Measurements from ENCODE around the gene TBXAS1. TPM values are rescaled to one million over a fixed set of nuclear protein-coding genes. Genes with fewer than 3 reads are reported as not detected.

TBXAS1 gene
- total RNA-seq, 1 donor from 2014 or later: not detected

- Mint-ChIP-seq H3K4me3 (ENCODE audit: unreplicated experiment) (no peak overlapping the region), H3K9me3 (ENCODE audit: unreplicated experiment) (no peaks in the 10 kb centered on the region), H3K4me1 (ENCODE audit: low read depth, unreplicated experiment) (no peaks in the 10 kb centered on the region), H3K36me3 (ENCODE audit: unreplicated experiment) (no peaks in the 10 kb centered on the region), H3K27me3 (ENCODE audit: unreplicated experiment) (peaks cover 2% of the 10 kb centered on the region), H3K27ac (ENCODE audit: unreplicated experiment) (no peak overlapping the region)
- no peak for TF ChIP-seq CTCF (IDR thresholded peaks at IDR 0.05; ENCODE audit: partially characterized antibody, unreplicated experiment)
- no peak for DNase-seq
These were observed 37.2 kb downstream of the TBXAS1 start for GRCh38 chr7:139866047-139866837.

- TF ChIP-seq CTCF (IDR thresholded peaks at IDR 0.05; ENCODE audit: partially characterized antibody, unreplicated experiment): no peak
These were observed 38.8 kb downstream of the TBXAS1 start for GRCh38 chr7:139867847-139868246.

GRCh38 chr7:139869886-139870285 lies 40.8 kb downstream of the TBXAS1 start:
- no peak overlapping the region for H3K4me3 Mint-ChIP-seq (ENCODE audit: unreplicated experiment)
- TF ChIP-seq CTCF (IDR thresholded peaks at IDR 0.05; ENCODE audit: partially characterized antibody, unreplicated experiment): no peak
- H3K9me3 Mint-ChIP-seq (ENCODE audit: unreplicated experiment): peaks cover 2% of the 10 kb centered on the region
- H3K27ac Mint-ChIP-seq (ENCODE audit: unreplicated experiment): no peak overlapping the region
- no peak for DNase-seq
- peaks cover 2% of the 10 kb centered on the region for H3K27me3 Mint-ChIP-seq (ENCODE audit: unreplicated experiment)
- H3K36me3 Mint-ChIP-seq (ENCODE audit: unreplicated experiment): no peaks in the 10 kb centered on the region
- H3K4me1 Mint-ChIP-seq (ENCODE audit: low read depth, unreplicated experiment): peaks cover 3% of the 10 kb centered on the region

More at GRCh38 chr7:139867847-139868246, 38.8 kb downstream of the TBXAS1 start:
- Mint-ChIP-seq H3K9me3 (ENCODE audit: unreplicated experiment) (no peaks in the 10 kb centered on the region), H3K27me3 (ENCODE audit: unreplicated experiment) (peaks cover 2% of the 10 kb centered on the region), H3K4me3 (ENCODE audit: unreplicated experiment) (no peak overlapping the region), H3K36me3 (ENCODE audit: unreplicated experiment) (no peaks in the 10 kb centered on the region), H3K4me1 (ENCODE audit: low read depth, unreplicated experiment) (peaks cover 3% of the 10 kb centered on the region), H3K27ac (ENCODE audit: unreplicated experiment) (no peak overlapping the region)
- no peak for DNase-seq

- H3K4me3 Mint-ChIP-seq (ENCODE audit: unreplicated experiment): no peak overlapping the region
- no peak for DNase-seq
- H3K27me3 Mint-ChIP-seq (ENCODE audit: unreplicated experiment): peaks cover under 1% of the 10 kb centered on the region
- TF ChIP-seq CTCF (IDR thresholded peaks at IDR 0.05; ENCODE audit: partially characterized antibody, unreplicated experiment): no peak
- H3K4me1 Mint-ChIP-seq (ENCODE audit: low read depth, unreplicated experiment): peaks cover 3% of the 10 kb centered on the region
- H3K27ac Mint-ChIP-seq (ENCODE audit: unreplicated experiment): no peak overlapping the region
- no peaks in the 10 kb centered on the region for H3K36me3 Mint-ChIP-seq (ENCODE audit: unreplicated experiment)
- H3K9me3 Mint-ChIP-seq (ENCODE audit: unreplicated experiment): peaks cover 2% of the 10 kb centered on the region
These were observed 41.3 kb downstream of the TBXAS1 start for GRCh38 chr7:139870380-139870779.

GRCh38 chr7:139871331-139871730 lies 42.3 kb downstream of the TBXAS1 start:
- DNase-seq: no peak
- no peak for TF ChIP-seq CTCF (IDR thresholded peaks at IDR 0.05; ENCODE audit: partially characterized antibody, unreplicated experiment)
- H3K27me3 Mint-ChIP-seq (ENCODE audit: unreplicated experiment): no peaks in the 10 kb centered on the region
- no peak overlapping the region for H3K4me3 Mint-ChIP-seq (ENCODE audit: unreplicated experiment)
- H3K9me3 Mint-ChIP-seq (ENCODE audit: unreplicated experiment): peaks cover 2% of the 10 kb centered on the region
- peaks cover 3% of the 10 kb centered on the region for H3K4me1 Mint-ChIP-seq (ENCODE audit: low read depth, unreplicated experiment)
- H3K36me3 Mint-ChIP-seq (ENCODE audit: unreplicated experiment): no peaks in the 10 kb centered on the region
- no peak overlapping the region for H3K27ac Mint-ChIP-seq (ENCODE audit: unreplicated experiment)

Data from glutamatergic neuron (in vitro differentiated cells).